ENCODE results near the gene ARHGEF11. TPM values are rescaled to one million over a fixed set of nuclear protein-coding genes. Genes with fewer than 3 reads are reported as not detected.

Gene ARHGEF11
- total and polyA plus RNA-seq, 9 of the 15 experiments (the other 6 are each of a cell fraction or from before 2014, with no cell fraction given): 0.14 to 15.5 (median 9.0) TPM

- TF ChIP-seq, protein P1, sequence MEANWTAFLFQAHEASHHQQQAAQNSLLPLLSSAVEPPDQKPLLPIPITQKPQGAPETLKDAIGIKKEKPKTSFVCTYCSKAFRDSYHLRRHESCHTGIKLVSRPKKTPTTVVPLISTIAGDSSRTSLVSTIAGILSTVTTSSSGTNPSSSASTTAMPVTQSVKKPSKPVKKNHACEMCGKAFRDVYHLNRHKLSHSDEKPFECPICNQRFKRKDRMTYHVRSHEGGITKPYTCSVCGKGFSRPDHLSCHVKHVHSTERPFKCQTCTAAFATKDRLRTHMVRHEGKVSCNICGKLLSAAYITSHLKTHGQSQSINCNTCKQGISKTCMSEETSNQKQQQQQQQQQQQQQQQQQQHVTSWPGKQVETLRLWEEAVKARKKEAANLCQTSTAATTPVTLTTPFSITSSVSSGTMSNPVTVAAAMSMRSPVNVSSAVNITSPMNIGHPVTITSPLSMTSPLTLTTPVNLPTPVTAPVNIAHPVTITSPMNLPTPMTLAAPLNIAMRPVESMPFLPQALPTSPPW (CRISPR knock-in tag; IDR thresholded peaks at IDR 0.05): no peak
- TF ChIP-seq ZFX (CRISPR knock-in tag; IDR thresholded peaks at IDR 0.05): no peak
Measured at GRCh38 chr1:156908541-156908940, 137.0 kb downstream of the ARHGEF11 start (continued).

DNA sequence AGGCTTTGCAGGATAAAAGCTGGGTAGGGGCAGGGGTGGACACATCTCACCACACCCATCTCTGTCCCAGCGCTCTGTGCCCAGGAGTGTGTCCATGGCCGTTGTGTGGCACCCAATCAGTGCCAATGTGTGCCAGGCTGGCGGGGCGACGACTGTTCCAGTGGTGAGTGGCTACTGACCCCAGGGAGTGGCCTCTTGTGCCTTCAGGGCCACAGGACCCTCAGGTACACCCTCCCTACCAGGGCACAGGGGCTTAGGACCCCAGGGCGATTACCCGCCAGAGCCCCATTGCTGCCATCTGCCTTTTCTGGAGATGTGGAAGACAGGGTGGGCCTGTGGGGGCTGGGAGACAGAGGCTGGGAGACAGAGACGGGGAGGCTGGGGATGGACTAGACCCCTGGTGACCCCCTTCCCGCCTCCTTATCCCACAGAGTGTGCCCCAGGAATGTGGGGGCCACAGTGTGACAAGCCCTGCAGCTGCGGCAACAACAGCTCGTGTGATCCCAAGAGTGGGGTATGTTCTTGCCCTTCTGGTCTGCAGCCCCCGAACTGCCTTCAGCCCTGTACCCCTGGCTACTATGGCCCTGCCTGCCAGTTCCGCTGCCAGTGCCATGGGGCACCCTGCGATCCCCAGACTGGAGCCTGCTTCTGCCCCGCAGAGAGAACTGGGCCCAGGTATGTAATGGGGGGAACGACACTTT is 139.2 kb downstream of the ARHGEF11 start:
- H4K20me1 ChIP-seq (replicated peaks; ENCODE audit: control insufficient read depth, insufficient read depth, low read length): no peaks in the 10 kb centered on the region
- TF ChIP-seq EZH2 (IDR thresholded peaks at IDR 0.05; ENCODE audit: borderline replicate concordance, low read depth, low read length) (no peak), GTF2A2 (tag; IDR thresholded peaks at IDR 0.05) (no peak)
- TF ChIP-seq, protein P2, sequence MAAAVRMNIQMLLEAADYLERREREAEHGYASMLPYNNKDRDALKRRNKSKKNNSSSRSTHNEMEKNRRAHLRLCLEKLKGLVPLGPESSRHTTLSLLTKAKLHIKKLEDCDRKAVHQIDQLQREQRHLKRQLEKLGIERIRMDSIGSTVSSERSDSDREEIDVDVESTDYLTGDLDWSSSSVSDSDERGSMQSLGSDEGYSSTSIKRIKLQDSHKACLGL (CRISPR knock-in tag; IDR thresholded peaks at IDR 0.05; ENCODE audit: borderline replicate concordance, poor library complexity, severe bottlenecking): no peak
- DNase-seq (ENCODE audit: extremely low read depth in 1 of 4, low spot score in 3 of 4): no peak
- H3K9ac ChIP-seq (ENCODE audit: insufficient read depth in 1 of 2, low read depth in 2 of 2, low read length in 2 of 2): no peak overlapping the region
- intact Hi-C loops (cut with micrococcal nuclease): no loop called here
- no peak overlapping the region for H3K27ac ChIP-seq (ENCODE audit: extremely low read depth, low read depth, low read length)
- no peak for ATAC-seq
- peaks cover 16 to 56% of the 10 kb centered on the region in 2 experiments for H3K4me1 ChIP-seq (replicated peaks in 1 of 2; ENCODE audit: control insufficient read depth in 2 of 2, insufficient read depth in 2 of 2, low read length in 2 of 2)
- no TSS peak for BruUV-seq (replicated peaks)
- H3K4me2 ChIP-seq (ENCODE audit: insufficient read depth, low read length): peak overlapping the region; percentile 65; the same call in 1 of the 2 replicates
- no peaks in the 10 kb centered on the region for H3K27me3 ChIP-seq (ENCODE audit: control insufficient read depth in 2 of 2, insufficient read depth in 2 of 2, low read length in 2 of 2)
- in situ Hi-C loops (cut with MboI): no loop called here
- H2AFZ ChIP-seq (ENCODE audit: low read depth, low read length): peak overlapping the region; percentile 97
- ChIA-PET CTCF (ENCODE audit: low intra/inter-chr PET ratio) (no interaction called here), POLR2A (no interaction called here)
- peaks cover 4% of the 10 kb centered on the region for H3K9me1 ChIP-seq (ENCODE audit: control insufficient read depth, insufficient read depth, low read length)
- no peaks in the 10 kb centered on the region for H3K79me2 ChIP-seq (ENCODE audit: control insufficient read depth, insufficient read depth, low read length)
- no peaks in the 10 kb centered on the region for H3K36me3 ChIP-seq (ENCODE audit: control insufficient read depth, insufficient read depth, low read length)
- WGBS (ENCODE audit: insufficient coverage, low coverage, missing lambda C conversion rate): 63% methylated on average over 14 of the region's 16 CpGs
- no peaks in the 10 kb centered on the region for H3K9me3 ChIP-seq (replicated peaks; ENCODE audit: control insufficient read depth, insufficient read depth, low read depth, low read length)
- FAIRE-seq: no peak
- H3K4me3 ChIP-seq: no peak overlapping the region

All from K562 (cell line).